Activated T-cell treated with anti-CD3 and anti-CD28 coated beads, Interleukin-2, amount 50 U/mL, for 1 hour (primary cell): ENCODE data around the gene UBQLNL.

Source experiments
- DNase-seq: peaks from one replicate; pipeline ENCODE4 v3.0.0-alpha.2; 2020

UBQLNL gene

GRCh38 chr11:5516599-5516998, at the start of gene UBQLNL:
Gene UBQLNL, minus strand, starts transcription at chr11:5516699. Its CDS starts 258 bp downstream, at chr11:5516441.
- no peak for DNase-seq

- DNase-seq = no peak
Observed at GRCh38 chr11:5564259-5565019, 47.9 kb upstream of the UBQLNL start.

DNA sequence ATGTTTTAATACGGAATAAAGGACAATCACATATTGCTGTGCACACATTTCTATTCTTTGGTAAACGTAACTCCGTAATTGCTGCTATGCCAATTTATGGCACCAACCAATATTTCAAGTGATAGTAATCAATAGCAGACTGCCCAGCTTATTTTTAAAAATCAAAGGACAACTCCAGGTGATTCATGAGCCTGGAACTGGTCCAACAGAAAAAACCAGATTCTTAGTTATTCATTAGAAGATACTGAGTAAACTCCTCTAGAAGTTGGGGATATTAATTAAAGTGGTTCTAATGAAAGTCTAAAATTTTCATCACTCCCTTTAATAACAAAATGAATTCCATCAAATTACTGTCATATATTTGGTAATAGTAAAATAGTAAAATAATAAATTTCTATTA, 41.3 kb upstream of the UBQLNL start:
- no peak for DNase-seq

- no peak for DNase-seq
Observed at GRCh38 chr11:5556596-5557188, 40.2 kb upstream of the UBQLNL start.

GRCh38 chr11:5553343-5553742, 36.8 kb upstream of the UBQLNL start:
- DNase-seq = no peak

DNA sequence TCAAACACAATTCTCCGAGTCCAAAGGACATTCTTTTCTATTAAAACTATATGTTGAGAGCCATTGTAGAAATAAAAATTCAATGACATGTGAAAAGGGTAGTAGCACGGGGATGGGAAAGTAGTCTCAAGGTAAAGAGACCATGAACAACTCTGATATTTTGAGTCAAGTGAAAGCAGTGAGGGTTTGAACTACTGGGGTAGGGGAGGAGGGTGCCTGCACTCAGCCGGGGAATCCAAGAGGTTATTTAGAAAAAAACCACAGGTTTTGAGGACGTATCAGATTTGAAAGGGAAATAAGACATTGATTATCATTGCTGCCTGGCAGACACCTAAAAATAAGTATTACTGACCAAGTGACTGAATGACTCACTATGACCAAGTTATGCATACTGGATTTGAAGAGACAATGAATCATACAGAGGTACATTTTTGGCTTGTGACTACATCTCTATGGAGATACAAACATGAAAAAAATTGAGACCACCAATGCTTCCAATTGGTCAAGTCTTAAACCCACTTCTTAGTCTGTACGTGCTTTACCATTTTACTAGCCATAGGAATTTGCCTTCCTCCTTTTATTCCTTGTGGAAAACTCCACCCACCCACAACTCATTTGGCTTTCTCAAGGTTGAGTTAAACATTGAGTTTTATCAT, 34.1 kb upstream of the UBQLNL start:
- no peak for DNase-seq

- DNase-seq = no peak
Observed at GRCh38 chr11:5548440-5548839, 31.9 kb upstream of the UBQLNL start, which contains the start of gene OR52H1. Gene OR52H1, minus strand, starts transcription at chr11:5548540. Its CDS starts 3,035 bp downstream, at chr11:5545505.

- no peak for DNase-seq
Observed at GRCh38 chr11:5547982-5548381, 31.5 kb upstream of the UBQLNL start.

- DNase-seq = no peak
Observed at GRCh38 chr11:5546457-5546856, 30.0 kb upstream of the UBQLNL start.

GRCh38 chr11:5541427-5541826, 24.9 kb upstream of the UBQLNL start:
- DNase-seq = no peak

- no peak for DNase-seq
Observed at GRCh38 chr11:5536482-5536881, 20.0 kb upstream of the UBQLNL start.

DNA sequence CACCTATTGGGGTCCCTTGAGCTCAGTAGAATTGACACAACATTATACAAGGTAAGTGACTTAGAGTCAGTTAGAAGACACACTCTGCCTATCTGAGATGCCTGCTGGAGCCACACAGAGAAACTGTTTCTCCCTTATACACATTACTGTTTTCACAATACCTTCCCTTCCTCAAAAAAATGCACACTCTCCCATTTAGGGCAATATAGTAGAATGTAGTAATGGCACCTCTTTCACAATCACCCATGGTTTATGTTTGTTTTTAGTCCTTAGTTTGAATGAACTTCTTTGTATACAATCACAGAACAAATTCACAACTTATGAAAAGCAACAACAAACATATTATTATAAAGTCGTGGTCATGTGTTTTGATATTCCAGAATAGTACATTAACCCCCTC, 17.5 kb upstream of the UBQLNL start:
- no peak for DNase-seq

DNA sequence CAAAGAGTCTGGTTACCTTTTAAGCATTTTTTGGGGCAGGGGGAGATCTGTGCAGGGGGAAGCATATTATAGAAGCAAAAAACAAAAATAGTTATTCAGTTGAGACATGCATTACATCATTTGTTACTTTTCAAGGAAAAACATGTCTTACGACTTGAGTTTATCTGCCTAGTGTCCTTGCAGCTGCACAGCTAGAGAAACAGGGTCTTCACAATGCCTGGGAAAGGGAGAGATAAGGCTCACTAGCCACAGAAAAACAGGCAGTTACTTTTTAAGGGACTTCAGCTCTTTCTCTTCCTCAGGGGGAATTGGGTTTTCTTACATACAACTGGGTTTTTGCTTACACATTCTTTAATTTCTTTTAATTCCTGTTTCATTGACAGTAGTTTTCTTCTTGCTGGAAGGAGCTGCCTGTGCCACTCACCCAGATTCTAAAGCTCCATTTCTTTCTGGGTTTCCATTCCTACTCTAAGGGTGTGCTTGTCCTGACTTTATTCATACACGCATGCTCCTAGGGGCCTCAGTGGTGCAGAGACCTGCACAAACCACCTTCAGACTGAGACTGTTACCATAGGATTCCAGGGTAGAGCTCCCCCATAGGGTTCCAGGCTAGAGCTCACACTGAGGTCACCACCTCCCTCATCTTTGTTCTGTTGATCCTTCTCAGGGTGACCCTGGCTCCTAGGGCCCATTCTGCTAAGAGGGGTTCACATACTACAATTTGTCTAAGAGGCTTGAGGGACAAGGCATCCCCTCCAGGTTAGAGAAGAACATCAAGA, 14.7 kb upstream of the UBQLNL start:
- DNase-seq = no peak

DNA sequence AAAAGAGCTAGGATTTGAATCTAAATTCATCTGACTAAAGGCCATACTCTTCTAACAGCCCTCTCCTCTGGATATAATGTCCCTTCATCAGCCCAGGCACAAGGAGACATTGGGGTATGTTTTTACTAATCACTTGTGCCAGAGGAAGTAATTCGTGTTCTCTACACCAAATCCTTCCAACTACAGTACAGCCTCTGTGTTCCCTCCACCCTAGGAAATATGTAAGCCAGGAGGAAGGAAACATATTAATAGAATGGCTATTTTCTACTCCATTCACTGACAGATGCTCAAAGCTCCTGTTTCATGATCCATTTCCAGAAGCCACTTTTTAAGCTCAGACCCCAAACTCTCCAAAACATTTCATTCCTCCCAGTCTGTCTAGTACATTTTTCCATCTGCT, 12.0 kb upstream of the UBQLNL start:
- DNase-seq = no peak

DNA sequence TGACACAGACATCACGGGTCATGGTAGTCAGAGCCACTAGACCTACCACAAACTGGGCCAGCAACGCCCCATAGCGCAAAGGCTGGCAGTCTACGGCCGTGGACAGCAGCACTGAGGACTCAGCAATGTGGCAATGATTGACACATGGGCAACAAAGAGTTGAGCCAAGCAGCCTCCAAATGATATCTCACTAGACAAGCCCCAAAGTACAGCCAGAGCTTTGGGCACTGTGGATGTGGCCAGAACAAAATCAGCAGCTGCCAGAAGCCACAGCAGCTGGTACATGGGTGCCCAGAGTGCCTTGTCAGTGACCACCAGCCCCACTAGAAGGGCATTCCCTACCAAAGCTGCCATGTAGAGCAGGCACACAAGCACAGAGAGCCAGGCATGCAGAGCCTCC, 11.2 kb upstream of the UBQLNL start:
- DNase-seq = no peak

- DNase-seq = no peak
Observed at GRCh38 chr11:5524756-5525155, 8.3 kb upstream of the UBQLNL start.

DNA sequence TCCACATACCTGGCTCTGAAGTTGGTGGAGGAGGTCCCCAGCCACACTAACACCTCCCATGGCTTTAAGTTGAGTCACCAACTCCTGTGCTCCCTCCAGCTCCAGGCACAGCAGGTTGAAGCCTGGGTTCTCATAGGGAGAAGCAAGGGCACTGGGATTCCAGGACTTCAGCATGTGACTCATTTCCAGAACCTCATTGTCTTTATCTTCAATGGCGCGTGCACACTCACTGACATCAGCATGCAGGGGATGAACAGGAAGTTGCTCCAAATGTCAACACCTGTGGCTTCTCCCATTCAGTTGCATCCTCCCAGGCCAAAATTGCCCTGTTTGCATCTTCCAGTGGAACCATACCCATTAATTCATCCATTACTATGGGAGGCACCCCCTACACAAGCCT, 5.8 kb upstream of the UBQLNL start:
- DNase-seq = no peak

GRCh38 chr11:5521540-5521939, 5.0 kb upstream of the UBQLNL start:
- no peak for DNase-seq

GRCh38 chr11:5514841-5515240, 1.7 kb downstream of the UBQLNL start:
- DNase-seq = no peak

- no peak for DNase-seq
Observed at GRCh38 chr11:5509803-5510202, 6.7 kb downstream of the UBQLNL start, which contains the start of gene UBQLN3. Gene UBQLN3, minus strand, starts transcription at chr11:5509957. Its CDS starts 399 bp downstream, at chr11:5509558.

DNA sequence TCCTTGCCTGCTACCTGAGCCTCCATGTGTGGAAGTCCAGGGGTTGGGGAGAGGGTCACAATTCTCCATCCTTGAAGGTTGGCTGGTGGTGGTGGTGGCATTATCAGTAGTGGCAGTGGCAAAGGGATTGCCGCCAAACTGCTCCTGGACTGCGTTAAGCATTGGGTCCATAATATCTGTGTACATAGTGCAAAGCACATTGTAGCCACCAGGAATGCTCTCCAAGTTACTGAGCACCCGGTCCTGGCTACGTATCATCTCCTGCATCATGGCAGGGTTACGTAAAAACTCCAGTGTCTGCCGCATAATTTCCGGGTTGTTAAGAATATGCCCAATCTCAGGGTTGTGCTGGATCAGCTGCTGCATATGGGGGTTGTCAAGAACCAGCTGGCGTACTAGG, 7.9 kb downstream of the UBQLNL start:
- no peak for DNase-seq

GRCh38 chr11:5507933-5508305, 8.6 kb downstream of the UBQLNL start:
- no peak for DNase-seq
